GM12892 (cell line): ENCODE results near the gene CFAP65.

ENCODE experiments used
- POLR2A ChIP-seq: IDR thresholded peaks from 2 replicates; pipeline ENCODE4 v1.6.1; 2011; ENCODE audit warnings: low read depth, low read length, control low read depth
- POLR2AphosphoS5 ChIP-seq: IDR thresholded peaks from 2 replicates; pipeline ENCODE4 v1.6.1; 2011; ENCODE audit warnings: low read depth, low read length, control low read depth
- TAF1 ChIP-seq: IDR thresholded peaks from 2 replicates; pipeline ENCODE4 v1.6.1; 2011; ENCODE audit warnings: low read depth, mild to moderate bottlenecking, control low read depth, low read length, borderline replicate concordance

DNA sequence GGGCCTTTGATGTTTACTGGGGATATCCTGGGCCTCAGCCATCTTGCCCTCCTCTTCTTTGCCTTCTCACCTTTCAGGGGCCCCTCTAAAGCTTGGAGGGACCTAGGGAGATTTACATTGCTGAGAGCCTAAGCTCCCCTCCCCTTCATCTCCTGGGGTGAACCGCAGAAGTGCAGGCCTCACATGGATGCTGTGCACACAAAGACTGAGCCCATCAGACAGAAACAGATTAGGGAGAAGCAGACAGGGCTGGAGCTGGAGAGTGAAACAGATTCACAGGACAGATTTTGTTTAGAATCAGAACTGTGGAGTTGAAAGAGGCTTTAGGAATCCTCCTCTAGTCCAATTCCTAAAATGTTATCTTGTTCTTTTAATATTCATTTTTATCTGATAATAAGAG lies 85.3 kb downstream of the CFAP65 start:
- TF ChIP-seq POLR2A (no peak), TAF1 (no peak), POLR2AphosphoS5 (no peak)
